Measurements from ENCODE around the gene IRX4.

The IRX4 gene

GRCh38 chr5:1860949-1861348 lies 21.8 kb downstream of the IRX4 start:
- H3F3A ChIP-seq (ENCODE audit: low read depth), result no peaks in the 10 kb centered on the region
- no peaks in the 10 kb centered on the region for H3K27me3 ChIP-seq (ENCODE audit: insufficient read depth, low read length, poor library complexity, severe bottlenecking)
- no peaks in the 10 kb centered on the region for H3K9me2 ChIP-seq (replicated peaks; ENCODE audit: low read depth, low read length)
- H3K36me3 ChIP-seq (ENCODE audit: insufficient read depth, low read length), result no peaks in the 10 kb centered on the region
- H3K4me2 ChIP-seq (ENCODE audit: low read depth, low read length, poor library complexity, severe bottlenecking), result no peak overlapping the region
- no peaks in the 10 kb centered on the region for H3K4me1 ChIP-seq (ENCODE audit: insufficient read depth, low read length, poor library complexity, severe bottlenecking)
- H3K9ac ChIP-seq (ENCODE audit: low read depth, low read length, poor library complexity, severe bottlenecking), result no peak overlapping the region
- no peaks in the 10 kb centered on the region for H3K79me2 ChIP-seq (ENCODE audit: insufficient read depth, low read length)
- H2AFZ ChIP-seq (ENCODE audit: low read length), result no peak overlapping the region
- no peaks in the 10 kb centered on the region for H4K20me1 ChIP-seq (ENCODE audit: insufficient read depth, low read length, poor library complexity, severe bottlenecking)
- no peak for TF ChIP-seq CTCF (conservative IDR thresholded peaks at IDR 0.05; ENCODE audit: low read length)
- no peak for TF ChIP-seq EZH2phosphoT487 (IDR thresholded peaks at IDR 0.05; ENCODE audit: borderline replicate concordance)
- H3K4me3 ChIP-seq (ENCODE audit: low read length, poor library complexity, severe bottlenecking), result no peak overlapping the region
- H3K9me3 ChIP-seq (ENCODE audit: insufficient read depth, low read depth, low read length), result peaks cover 2% of the 10 kb centered on the region; the same call in 1 of the 2 replicates

GRCh38 chr5:1860021-1860610 lies 22.6 kb downstream of the IRX4 start:
- Histone ChIP-seq H3F3A (ENCODE audit: low read depth) (no peaks in the 10 kb centered on the region), H3K36me3 (ENCODE audit: insufficient read depth, low read length) (no peaks in the 10 kb centered on the region), H3K27me3 (ENCODE audit: insufficient read depth, low read length, poor library complexity, severe bottlenecking) (no peaks in the 10 kb centered on the region), H3K9ac (ENCODE audit: low read depth, low read length, poor library complexity, severe bottlenecking) (no peak overlapping the region), H2AFZ (ENCODE audit: low read length) (no peak overlapping the region), H3K9me2 (replicated peaks; ENCODE audit: low read depth, low read length) (no peaks in the 10 kb centered on the region), H3K4me1 (ENCODE audit: insufficient read depth, low read length, poor library complexity, severe bottlenecking) (no peaks in the 10 kb centered on the region), H3K4me2 (ENCODE audit: low read depth, low read length, poor library complexity, severe bottlenecking) (no peak overlapping the region), H3K79me2 (ENCODE audit: insufficient read depth, low read length) (no peaks in the 10 kb centered on the region), H3K9me3 (ENCODE audit: insufficient read depth, low read depth, low read length) (peaks cover 2% of the 10 kb centered on the region; the same call in 1 of the 2 replicates), H3K4me3 (ENCODE audit: low read length, poor library complexity, severe bottlenecking) (no peak overlapping the region), H4K20me1 (ENCODE audit: insufficient read depth, low read length, poor library complexity, severe bottlenecking) (no peaks in the 10 kb centered on the region)
- no peak for TF ChIP-seq CTCF (conservative IDR thresholded peaks at IDR 0.05; ENCODE audit: low read length)
- TF ChIP-seq EZH2phosphoT487 (IDR thresholded peaks at IDR 0.05; ENCODE audit: borderline replicate concordance), result no peak

- H4K20me1 ChIP-seq (ENCODE audit: insufficient read depth, low read length, poor library complexity, severe bottlenecking), result no peaks in the 10 kb centered on the region
- no peaks in the 10 kb centered on the region for H3K9me2 ChIP-seq (replicated peaks; ENCODE audit: low read depth, low read length)
- H2AFZ ChIP-seq (ENCODE audit: low read length), result no peak overlapping the region
- H3K36me3 ChIP-seq (ENCODE audit: insufficient read depth, low read length), result no peaks in the 10 kb centered on the region
- no peaks in the 10 kb centered on the region for H3K27me3 ChIP-seq (ENCODE audit: insufficient read depth, low read length, poor library complexity, severe bottlenecking)
- H3K4me2 ChIP-seq (ENCODE audit: low read depth, low read length, poor library complexity, severe bottlenecking), result no peak overlapping the region
- H3K9ac ChIP-seq (ENCODE audit: low read depth, low read length, poor library complexity, severe bottlenecking), result no peak overlapping the region
- H3K79me2 ChIP-seq (ENCODE audit: insufficient read depth, low read length), result no peaks in the 10 kb centered on the region
- H3K9me3 ChIP-seq (ENCODE audit: insufficient read depth, low read depth, low read length), result peaks cover 2% of the 10 kb centered on the region; the same call in 1 of the 2 replicates
- no peak overlapping the region for H3K4me3 ChIP-seq (ENCODE audit: low read length, poor library complexity, severe bottlenecking)
- H3F3A ChIP-seq (ENCODE audit: low read depth), result no peaks in the 10 kb centered on the region
- no peaks in the 10 kb centered on the region for H3K4me1 ChIP-seq (ENCODE audit: insufficient read depth, low read length, poor library complexity, severe bottlenecking)
- TF ChIP-seq EZH2phosphoT487 (IDR thresholded peaks at IDR 0.05; ENCODE audit: borderline replicate concordance) (no peak), CTCF (conservative IDR thresholded peaks at IDR 0.05; ENCODE audit: low read length) (no peak)
Observed at GRCh38 chr5:1859099-1859498, 23.6 kb downstream of the IRX4 start.

All from Loucy (cell line).